Tibial nerve (tissue), 4 donors: ENCODE measurements around the gene CDHR3.

Experiments used
- EP300 ChIP-seq, 2 donors: sonication (generic); formaldehyde crosslinking; IDR thresholded peaks; one replicate each; pipeline ENCODE4 v1.6.1; 2017; ENCODE audit warnings: antibody characterized with exemption in 2 of 2, mild to moderate bottlenecking in 1 of 2
- POLR2A ChIP-seq, 2 donors: fragments of 450-650 bp; IDR thresholded peaks; one replicate each; pipeline ENCODE4 v1.6.1; 2017; ENCODE audit warnings: antibody characterized with exemption in 2 of 2, mild to moderate bottlenecking in 2 of 2, moderate library complexity in 2 of 2
- TF ChIP-seq, protein P1 (sequence below), 5 experiments: fragments of 200-600 bp in 3 of 5; fragments of 450-650 bp in 2 of 5; sonication (generic) in 3 of 5; IDR thresholded peaks; one replicate each; pipeline ENCODE4 v1.5.1; 2016 to 2019; ENCODE audit warnings: antibody characterized with exemption in 5 of 5, mild to moderate bottlenecking in 3 of 5, moderate library complexity in 2 of 5

DNA sequence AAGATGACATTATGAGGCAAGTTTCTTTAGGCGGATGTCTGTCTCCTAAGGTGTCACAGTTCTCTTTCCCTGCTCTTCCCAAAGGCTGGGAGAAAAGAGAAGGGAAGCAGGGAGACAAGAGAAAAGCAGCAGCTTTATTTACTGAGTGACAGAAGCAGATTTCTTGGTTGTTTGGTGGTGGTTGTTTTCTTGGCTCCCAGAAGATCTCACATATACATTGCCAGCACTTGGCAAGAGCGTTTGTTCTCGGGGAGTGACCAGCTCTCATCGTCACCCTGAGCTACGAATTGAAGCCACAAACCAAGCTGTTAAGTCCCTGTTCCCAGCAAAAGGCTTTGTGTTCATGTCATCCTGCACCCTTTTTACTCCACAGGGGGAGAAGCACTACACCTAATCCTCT is 11.4 kb downstream of the CDHR3 start:
- TF ChIP-seq, protein P1, sequence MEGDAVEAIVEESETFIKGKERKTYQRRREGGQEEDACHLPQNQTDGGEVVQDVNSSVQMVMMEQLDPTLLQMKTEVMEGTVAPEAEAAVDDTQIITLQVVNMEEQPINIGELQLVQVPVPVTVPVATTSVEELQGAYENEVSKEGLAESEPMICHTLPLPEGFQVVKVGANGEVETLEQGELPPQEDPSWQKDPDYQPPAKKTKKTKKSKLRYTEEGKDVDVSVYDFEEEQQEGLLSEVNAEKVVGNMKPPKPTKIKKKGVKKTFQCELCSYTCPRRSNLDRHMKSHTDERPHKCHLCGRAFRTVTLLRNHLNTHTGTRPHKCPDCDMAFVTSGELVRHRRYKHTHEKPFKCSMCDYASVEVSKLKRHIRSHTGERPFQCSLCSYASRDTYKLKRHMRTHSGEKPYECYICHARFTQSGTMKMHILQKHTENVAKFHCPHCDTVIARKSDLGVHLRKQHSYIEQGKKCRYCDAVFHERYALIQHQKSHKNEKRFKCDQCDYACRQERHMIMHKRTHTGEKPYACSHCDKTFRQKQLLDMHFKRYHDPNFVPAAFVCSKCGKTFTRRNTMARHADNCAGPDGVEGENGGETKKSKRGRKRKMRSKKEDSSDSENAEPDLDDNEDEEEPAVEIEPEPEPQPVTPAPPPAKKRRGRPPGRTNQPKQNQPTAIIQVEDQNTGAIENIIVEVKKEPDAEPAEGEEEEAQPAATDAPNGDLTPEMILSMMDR (IDR thresholded peaks at IDR 0.05): no peak
- TF ChIP-seq POLR2A (IDR thresholded peaks at IDR 0.05): no peak
- TF ChIP-seq EP300 (IDR thresholded peaks at IDR 0.05): no peak
